Measurements from ENCODE around the gene NKAPL.
"Not testable (repeated sequence)": the region's sequence is repeated elsewhere in the genome, so short reads cannot be mapped to it uniquely, and the experiment has no call there.

Gene NKAPL

DNA sequence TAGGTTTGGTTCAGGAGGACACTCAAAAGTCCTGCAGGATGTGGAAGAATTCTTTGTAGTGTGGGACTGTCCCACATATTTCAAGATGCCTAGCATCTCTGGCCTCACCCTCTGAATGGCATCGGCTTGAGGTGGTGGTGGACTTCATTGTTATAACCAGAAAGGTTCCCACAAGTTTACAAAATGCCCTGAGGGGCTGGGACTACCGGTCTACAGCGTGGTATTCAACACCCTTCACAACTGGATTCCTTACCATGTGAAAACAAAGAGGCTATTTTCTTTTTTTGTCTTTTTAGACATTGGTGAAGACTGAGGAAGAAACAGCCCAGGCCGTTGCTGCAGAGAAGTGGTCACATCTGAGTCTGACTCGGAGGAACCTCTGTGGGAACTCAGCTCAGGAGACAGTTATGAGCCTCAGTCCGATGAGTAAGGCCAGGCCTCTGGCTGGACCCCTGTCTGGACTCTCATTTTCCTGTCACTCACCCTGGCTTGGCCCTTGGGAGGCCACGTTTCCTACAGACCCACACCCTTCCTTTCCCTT lies 37.5 kb downstream of the NKAPL start:
- DNase-seq (ENCODE audit: low spot score): no peak

DNA sequence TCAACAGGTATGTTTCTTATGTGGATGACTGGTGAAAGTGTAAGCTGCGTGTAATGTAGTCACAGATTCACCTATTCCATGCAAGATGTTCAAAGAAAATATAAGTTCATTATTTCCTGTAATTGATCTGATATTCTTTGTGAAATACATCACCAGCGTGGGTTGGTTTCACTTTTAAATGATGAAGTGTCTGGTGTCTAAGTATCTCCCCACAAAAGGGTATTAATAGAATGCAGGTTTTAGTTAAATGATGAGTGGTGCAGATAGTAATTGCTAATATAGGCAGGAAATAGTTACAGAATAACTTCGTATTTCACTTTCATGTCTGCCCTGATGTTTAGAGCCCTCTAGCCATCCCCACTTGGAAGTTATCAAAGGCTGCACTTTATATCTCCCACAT lies 44.5 kb downstream of the NKAPL start:
- DNase-seq (ENCODE audit: low spot score): no peak

DNA sequence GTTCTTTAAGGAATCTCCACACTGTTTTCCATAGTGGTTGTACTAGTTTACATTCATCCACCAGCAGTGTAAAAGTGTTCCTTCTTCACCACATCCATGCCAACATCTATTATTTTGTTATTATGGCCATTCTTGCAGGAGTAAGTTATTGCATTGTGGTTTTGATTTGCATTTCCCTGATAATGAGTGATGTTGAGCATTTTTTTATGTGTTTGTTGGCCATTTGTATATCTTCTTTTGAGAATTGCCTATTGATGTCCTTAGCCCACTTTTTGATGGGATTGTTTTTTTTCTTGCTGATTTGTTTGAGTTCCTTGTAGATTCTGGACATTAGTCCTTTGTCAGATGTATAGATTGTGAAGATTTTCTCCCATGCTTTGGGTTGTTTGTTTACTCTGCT lies 47.3 kb downstream of the NKAPL start:
- DNase-seq (ENCODE audit: low spot score): not testable (repeated sequence)

Measured in iPS-NIHi11 (cell line).